Activated CD4-positive, alpha-beta T cell treated with anti-CD3 and anti-CD28 coated beads for 36 hours (primary cell): ENCODE measurements around the gene MAN2A2. TPM values are rescaled to one million over a fixed set of nuclear protein-coding genes. Genes with fewer than 3 reads are reported as not detected.
"Not testable (repeated sequence)": the region's sequence is repeated elsewhere in the genome, so short reads cannot be mapped to it uniquely, and the experiment has no call there.

Experiments used
- ATAC-seq: fragments of 200-7000 bp; cut with Tn5 transposase; one replicate; pipeline ENCODE4 v1.10.0; 2021; ENCODE audit warnings: mild to moderate bottlenecking, moderate library complexity
- CTCF ChIA-PET: fragments of 350-600 bp; sonication (Branson Sonifier 250); formaldehyde crosslinking; loops from one replicate; lab custom pipeline; 2021; ENCODE audit warnings: antibody characterized with exemption; lab: Charles Lee
- POLR2A ChIA-PET: fragments of 350-600 bp; sonication (Branson Sonifier 250); formaldehyde crosslinking; loops from one replicate; lab custom pipeline; 2021; ENCODE audit warnings: antibody characterized with exemption, inconsistent platforms; lab: Charles Lee
- DNase-seq: peaks from one replicate; pipeline ENCODE4 v3.0.0-alpha.2; 2020
- H3K27ac Mint-ChIP-seq: one replicate; pipeline ENCODE4 v1.8.0; 2021; ENCODE audit warnings: mixed read lengths
- H3K27me3 Mint-ChIP-seq: one replicate; pipeline ENCODE4 v1.8.0; 2021; ENCODE audit warnings: mixed read lengths
- H3K36me3 Mint-ChIP-seq: one replicate; pipeline ENCODE4 v1.8.0; 2021; ENCODE audit warnings: low read depth, mixed read lengths
- H3K4me1 Mint-ChIP-seq: one replicate; pipeline ENCODE4 v1.8.0; 2021; ENCODE audit warnings: mixed read lengths
- H3K4me3 Mint-ChIP-seq: one replicate; pipeline ENCODE4 v1.8.0; 2021; ENCODE audit warnings: mild to moderate bottlenecking, moderate library complexity, mixed read lengths
- H3K9me3 Mint-ChIP-seq: one replicate; pipeline ENCODE4 v1.8.0; 2021; ENCODE audit warnings: low read depth, mixed read lengths
- intact Hi-C, 2 experiments: fragments of 100-400 bp; cut with DNase I in 1 of 2; cut with micrococcal nuclease in 1 of 2; formaldehyde crosslinking; loops; one replicate each; pipeline versions ENCODE4 v1.14.2 to v1.15.1; 2022 to 2024; cut with DNase I, micrococcal nuclease
- total RNA-seq, 2 experiments: library from RNA; stranded (reverse); gene quantifications; one replicate each; pipeline ENCODE4 v1.2.3, GENCODE V29; 2021

Gene MAN2A2
- total RNA-seq, 2 experiments from 2014 or later = 76.6 to 104 TPM

DNA sequence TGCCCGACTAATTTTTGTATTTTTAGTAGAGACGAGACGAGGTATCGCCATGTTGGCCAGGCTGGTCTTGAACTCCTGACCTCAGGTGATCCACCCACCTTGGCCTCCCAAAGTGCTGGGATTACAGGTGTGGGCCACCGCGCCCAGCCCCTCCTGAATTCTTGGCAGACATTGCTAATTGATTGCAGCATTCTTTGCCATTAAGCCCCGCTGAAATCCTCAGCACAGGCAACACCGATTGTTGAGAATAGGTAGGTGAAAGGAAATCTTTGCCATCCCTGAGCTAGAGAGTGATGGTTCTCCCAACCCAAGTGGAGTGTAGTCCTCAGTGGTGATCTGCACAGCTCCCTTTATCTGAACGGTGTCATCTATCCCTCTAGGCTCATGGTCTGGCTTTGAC is 1.6 kb downstream of the MAN2A2 start:
- POLR2A ChIA-PET = interaction anchor here (0.6 kb wide), 2 partner anchors 11 to 28 kb away, joined by 3 read pairs; partner anchors contain the start of gene HDDC3
- H3K36me3 Mint-ChIP-seq = peaks cover 34% of the 10 kb centered on the region

DNA sequence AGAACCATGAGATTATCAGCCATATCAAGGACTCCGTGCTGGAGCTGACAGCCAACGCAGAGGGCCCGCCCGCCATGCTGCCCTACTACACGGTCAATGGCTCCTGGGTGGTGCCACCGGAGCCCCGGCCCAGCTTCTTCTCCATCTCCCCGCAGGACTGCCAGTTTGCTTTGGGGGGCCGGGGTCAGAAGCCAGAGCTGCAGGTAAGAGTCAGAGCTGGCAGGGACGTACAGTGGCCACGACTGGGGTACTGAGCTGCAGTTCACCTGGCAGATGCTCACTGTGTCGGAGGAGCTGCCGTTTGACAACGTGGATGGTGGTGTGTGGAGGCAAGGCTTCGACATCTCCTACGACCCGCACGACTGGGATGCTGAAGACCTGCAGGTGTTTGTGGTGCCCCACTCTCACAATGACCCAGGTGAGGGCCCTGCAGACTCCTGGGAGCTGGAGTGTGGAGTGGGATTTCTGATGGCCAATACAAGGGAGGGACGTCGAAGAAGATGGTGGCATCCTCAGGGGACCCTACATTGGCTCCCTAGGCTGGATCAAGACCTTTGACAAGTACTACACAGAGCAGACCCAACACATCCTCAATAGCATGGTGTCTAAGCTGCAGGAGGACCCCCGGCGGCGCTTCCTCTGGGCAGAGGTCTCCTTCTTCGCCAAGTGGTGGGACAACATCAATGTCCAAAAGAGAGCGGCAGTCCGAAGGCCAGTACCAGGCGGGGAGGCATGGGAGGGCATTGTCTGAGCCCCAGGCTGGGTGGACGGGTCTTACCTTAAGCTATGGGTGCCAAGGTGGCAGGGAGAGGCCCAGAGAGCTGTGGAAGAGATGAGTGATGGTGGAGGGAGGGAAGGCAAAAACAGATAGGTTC is 2.4 kb downstream of the MAN2A2 start:
- Mint-ChIP-seq H3K9me3 (no peaks in the 10 kb centered on the region), H3K27me3 (no peaks in the 10 kb centered on the region), H3K4me3 (no peak overlapping the region), H3K4me1 (peaks cover 16% of the 10 kb centered on the region), H3K27ac (no peak overlapping the region), H3K36me3 (peaks cover 38% of the 10 kb centered on the region)
- ATAC-seq (no peak), DNase-seq (no peak)
- ChIA-PET POLR2A (interaction anchor here (0.5 kb wide), 1 partner anchor 1659 kb away, joined by 3 read pairs; no protein-coding TSS in a partner anchor), CTCF (interaction anchor here (0.6 to 8.6 kb wide), 6 partner anchors 9 to 80 kb away, joined by 3 to 164 read pairs (median 3); partner anchors contain the start of genes HDDC3 and UNC45A)
- intact Hi-C loops = no loop called here

More for the DNA sequence above, 1.6 kb downstream of the MAN2A2 start:
- no peaks in the 10 kb centered on the region for H3K27me3 Mint-ChIP-seq
- H3K27ac Mint-ChIP-seq = no peak overlapping the region
- intact Hi-C loops = loop anchor here in 1 of 2 experiments (5.0 kb wide), 1 partner anchor 257 kb away; no protein-coding TSS in a partner anchor
- ATAC-seq (no peak), DNase-seq (no peak)
- CTCF ChIA-PET = interaction anchor here (0.6 to 8.6 kb wide), 4 partner anchors 8 to 28 kb away, joined by 3 to 164 read pairs (median 3); partner anchors contain the start of genes HDDC3 and UNC45A
- H3K4me3 Mint-ChIP-seq = no peak overlapping the region
- peaks cover 16% of the 10 kb centered on the region for H3K4me1 Mint-ChIP-seq
- H3K9me3 Mint-ChIP-seq = no peaks in the 10 kb centered on the region

DNA sequence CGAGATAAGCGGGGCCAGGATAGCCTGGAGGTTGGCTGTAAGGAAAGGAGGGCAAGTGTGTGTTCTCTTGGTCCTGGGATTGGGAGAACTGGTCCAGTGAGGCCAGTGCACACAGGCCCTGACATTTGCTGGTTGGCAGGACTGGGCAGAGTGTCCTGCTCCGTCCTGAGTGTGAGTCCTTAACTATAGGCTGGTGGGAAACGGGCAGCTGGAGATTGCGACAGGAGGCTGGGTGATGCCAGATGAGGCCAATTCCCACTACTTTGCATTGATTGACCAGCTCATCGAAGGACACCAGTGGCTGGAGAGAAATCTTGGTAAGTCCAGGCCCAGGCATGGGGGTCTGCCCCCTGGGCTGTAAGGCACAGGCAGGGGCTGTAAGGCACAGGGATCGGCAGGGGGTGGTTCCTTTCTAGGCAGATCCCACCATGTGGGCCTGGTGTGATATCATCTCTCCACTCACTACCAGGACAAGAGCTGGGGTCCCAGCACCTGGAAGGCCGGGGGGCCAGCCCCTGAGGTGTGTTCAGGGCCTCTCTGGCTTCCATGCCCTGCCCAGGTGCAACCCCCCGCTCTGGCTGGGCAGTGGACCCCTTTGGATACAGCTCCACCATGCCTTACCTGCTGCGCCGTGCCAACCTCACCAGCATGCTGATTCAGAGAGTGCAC is 3.2 kb downstream of the MAN2A2 start:
- H3K36me3 Mint-ChIP-seq = peaks cover 42% of the 10 kb centered on the region
- intact Hi-C loops = no loop called here
- ATAC-seq = no peak

DNA sequence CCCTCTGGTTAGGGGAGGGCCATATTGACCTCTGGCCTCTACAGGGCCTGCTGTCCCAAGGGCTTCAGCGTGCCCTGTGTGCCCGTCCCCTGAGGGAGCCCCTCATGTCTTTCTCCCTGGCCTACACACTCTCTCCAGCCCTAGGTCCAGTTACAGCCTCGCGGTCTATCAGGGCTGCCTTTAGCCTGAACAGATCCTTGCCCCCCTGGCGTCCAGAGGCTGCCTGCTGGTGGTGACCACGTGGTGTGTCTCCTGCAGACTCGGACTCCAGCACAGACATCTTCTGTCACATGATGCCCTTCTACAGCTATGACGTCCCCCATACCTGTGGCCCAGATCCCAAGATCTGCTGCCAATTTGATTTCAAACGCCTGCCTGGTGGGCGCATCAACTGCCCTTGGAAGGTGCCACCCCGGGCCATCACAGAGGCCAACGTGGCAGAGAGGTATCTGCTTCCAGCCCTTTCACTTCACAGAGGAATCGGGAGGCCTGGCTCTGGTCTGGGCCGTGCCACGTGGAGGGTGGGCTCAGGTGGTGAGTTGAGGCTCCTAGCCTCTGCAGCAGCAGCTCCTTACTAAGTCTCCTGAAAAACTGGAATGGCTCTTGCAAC is 4.1 kb downstream of the MAN2A2 start:
- intact Hi-C loops = no loop called here
- H3K36me3 Mint-ChIP-seq = peaks cover 48% of the 10 kb centered on the region
- ATAC-seq (no peak), DNase-seq (no peak)
- no peak overlapping the region for H3K4me3 Mint-ChIP-seq
- H3K9me3 Mint-ChIP-seq = no peaks in the 10 kb centered on the region
- peaks cover 7% of the 10 kb centered on the region for H3K4me1 Mint-ChIP-seq
- no peaks in the 10 kb centered on the region for H3K27me3 Mint-ChIP-seq
- CTCF ChIA-PET = interaction anchor here (8.6 kb wide), 1 partner anchor 25 kb away, joined by 164 read pairs; the partner anchor contains the start of genes HDDC3 and UNC45A
- POLR2A ChIA-PET = no interaction called here
- no peak overlapping the region for H3K27ac Mint-ChIP-seq

More for the DNA sequence above, 3.2 kb downstream of the MAN2A2 start:
- POLR2A ChIA-PET = interaction anchor here (0.5 kb wide), 1 partner anchor 1660 kb away, joined by 3 read pairs; no protein-coding TSS in a partner anchor
- Mint-ChIP-seq H3K4me3 (no peak overlapping the region), H3K27me3 (no peaks in the 10 kb centered on the region), H3K4me1 (peaks cover 14% of the 10 kb centered on the region), H3K9me3 (no peaks in the 10 kb centered on the region), H3K27ac (no peak overlapping the region)
- DNase-seq = no peak
- CTCF ChIA-PET = interaction anchor here (0.7 to 8.6 kb wide), 3 partner anchors 16 to 80 kb away, joined by 3 to 164 read pairs (median 3); partner anchors contain the start of genes HDDC3 and UNC45A

DNA sequence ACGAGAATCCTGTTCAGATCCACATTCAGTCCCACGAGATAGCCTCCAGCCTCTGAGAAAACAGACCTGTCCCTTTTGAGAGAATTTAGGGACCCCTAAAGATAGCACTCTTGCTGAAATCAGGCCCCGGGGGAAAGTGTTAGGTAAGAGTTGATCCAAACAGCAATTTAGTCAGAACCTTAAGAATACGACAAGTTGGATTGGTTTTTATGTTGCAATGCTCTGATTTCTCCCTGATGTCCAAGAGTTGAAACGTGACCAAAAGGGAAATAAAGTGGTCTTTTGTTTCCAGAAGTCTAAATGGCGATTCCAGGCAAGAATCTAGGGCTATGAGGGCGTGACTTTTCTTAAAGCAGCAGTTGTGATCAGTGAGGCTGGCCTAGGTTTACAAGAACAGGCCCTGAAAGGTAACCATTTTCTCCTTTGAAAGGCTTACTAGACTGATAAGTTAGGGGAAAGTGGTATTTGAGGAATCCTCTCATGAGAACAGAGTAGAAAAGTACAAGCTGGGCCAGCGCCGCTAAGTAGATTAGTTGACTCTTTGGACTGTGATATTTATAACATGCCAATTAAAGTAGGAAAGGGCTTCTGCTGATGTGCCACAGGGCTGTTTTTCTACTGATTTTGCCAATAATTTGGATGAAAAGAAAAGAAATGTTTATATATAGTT is 4.9 kb downstream of the MAN2A2 start:
- no peak for DNase-seq
- Mint-ChIP-seq H3K4me3 (no peak overlapping the region), H3K27ac (no peak overlapping the region), H3K36me3 (peaks cover 52% of the 10 kb centered on the region), H3K4me1 (peaks cover 7% of the 10 kb centered on the region), H3K27me3 (no peaks in the 10 kb centered on the region), H3K9me3 (no peaks in the 10 kb centered on the region)
- intact Hi-C loops = no loop called here
- POLR2A ChIA-PET = no interaction called here
- no peak for ATAC-seq
- CTCF ChIA-PET = interaction anchor here (0.6 to 0.7 kb wide), 2 partner anchors 11 to 1119 kb away, joined by 3 read pairs; no protein-coding TSS in a partner anchor

DNA sequence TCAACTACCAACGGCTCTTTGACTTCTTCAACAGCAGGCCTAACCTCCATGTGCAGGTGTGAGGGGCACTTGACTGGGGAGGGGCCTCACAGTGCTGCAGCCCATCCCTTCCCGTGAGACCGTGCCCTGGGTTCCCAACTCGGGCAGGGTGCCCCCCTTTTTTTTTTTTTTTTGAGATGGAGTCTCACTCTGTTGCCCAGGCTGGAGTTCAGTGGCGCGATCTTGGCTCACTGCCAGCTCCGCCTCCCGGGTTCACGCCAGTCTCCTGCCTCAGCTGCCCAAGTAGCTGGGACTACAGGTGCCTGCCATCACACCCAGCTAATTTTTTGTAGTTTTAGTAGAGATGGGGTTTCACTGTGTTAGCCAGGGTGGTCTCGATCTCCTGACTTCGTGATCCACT is 6.3 kb downstream of the MAN2A2 start:
- H3K9me3 Mint-ChIP-seq, ATAC-seq, DNase-seq, H3K4me3 Mint-ChIP-seq, CTCF ChIA-PET, POLR2A ChIA-PET, H3K27ac Mint-ChIP-seq, H3K27me3 Mint-ChIP-seq, H3K4me1 Mint-ChIP-seq, intact Hi-C loops: not testable (repeated sequence)
- H3K36me3 Mint-ChIP-seq = peaks cover 65% of the 10 kb centered on the region

DNA sequence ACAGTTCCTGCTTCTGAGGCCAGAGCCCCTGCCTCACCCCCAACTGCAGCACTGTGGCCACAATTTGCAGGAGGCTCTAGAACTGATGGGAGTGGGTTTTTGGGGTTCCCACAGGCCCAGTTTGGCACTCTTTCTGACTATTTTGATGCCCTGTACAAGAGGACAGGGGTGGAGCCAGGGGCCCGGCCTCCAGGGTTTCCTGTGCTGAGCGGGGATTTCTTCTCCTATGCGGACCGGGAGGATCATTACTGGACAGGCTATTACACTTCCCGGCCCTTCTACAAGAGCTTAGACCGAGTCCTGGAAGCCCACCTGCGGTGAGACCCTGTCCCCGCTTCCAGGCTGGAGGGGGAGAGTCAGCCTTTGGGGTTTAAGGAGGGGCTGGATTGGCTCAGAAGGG is 6.9 kb downstream of the MAN2A2 start:
- H3K27ac Mint-ChIP-seq = no peak overlapping the region
- CTCF ChIA-PET = interaction anchor here (0.9 kb wide), 1 partner anchor 22 kb away, joined by 3 read pairs; the partner anchor contains the start of gene HDDC3
- peaks cover 66% of the 10 kb centered on the region for H3K36me3 Mint-ChIP-seq
- POLR2A ChIA-PET = no interaction called here
- intact Hi-C loops = no loop called here
- no peaks in the 10 kb centered on the region for H3K4me1 Mint-ChIP-seq
- H3K9me3 Mint-ChIP-seq = no peaks in the 10 kb centered on the region
- no peak overlapping the region for H3K4me3 Mint-ChIP-seq
- ATAC-seq (no peak), DNase-seq (no peak)
- no peaks in the 10 kb centered on the region for H3K27me3 Mint-ChIP-seq

DNA sequence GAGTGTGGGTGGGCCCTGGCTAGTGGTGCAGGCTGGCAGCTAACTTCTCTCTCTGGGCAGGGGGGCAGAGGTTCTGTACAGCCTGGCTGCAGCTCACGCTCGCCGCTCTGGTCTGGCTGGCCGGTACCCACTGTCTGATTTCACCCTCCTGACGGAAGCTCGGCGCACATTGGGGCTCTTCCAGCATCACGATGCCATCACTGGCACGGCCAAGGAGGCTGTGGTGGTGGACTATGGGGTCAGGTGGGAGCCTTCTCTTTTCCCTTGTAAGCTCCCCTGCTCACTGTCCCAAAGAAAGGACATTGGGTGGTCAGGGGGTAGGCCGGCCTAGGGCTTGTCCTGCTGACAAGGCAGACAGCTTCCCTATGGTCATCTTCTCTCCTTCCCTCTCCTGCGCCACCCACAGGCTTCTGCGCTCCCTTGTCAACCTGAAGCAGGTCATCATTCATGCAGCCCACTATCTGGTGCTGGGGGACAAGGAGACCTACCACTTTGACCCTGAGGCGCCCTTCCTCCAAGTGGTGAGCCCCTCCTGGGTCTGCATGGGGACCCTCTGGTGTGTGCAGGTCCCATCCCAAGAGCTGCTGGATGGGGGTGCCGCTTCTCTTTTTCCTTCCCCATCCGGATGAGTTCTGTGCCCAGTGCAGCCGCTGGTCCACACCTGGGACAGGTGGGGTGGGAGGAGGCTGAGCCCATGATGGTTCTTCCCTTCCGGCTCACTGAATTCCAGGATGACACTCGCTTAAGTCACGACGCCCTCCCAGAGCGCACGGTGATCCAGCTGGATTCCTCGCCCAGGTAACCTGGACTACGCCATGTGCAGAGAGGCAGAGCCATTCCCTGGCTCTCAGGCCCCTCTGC is 7.6 kb downstream of the MAN2A2 start:
- Mint-ChIP-seq H3K36me3 (peaks cover 64% of the 10 kb centered on the region), H3K4me3 (no peak overlapping the region), H3K27me3 (no peaks in the 10 kb centered on the region), H3K27ac (no peak overlapping the region), H3K4me1 (no peaks in the 10 kb centered on the region), H3K9me3 (no peaks in the 10 kb centered on the region)
- DNase-seq (no peak), ATAC-seq (no peak)
- ChIA-PET CTCF (interaction anchor here (0.9 to 1.5 kb wide), 2 partner anchors 21 to 29 kb away, joined by 3 read pairs; partner anchors contain the start of gene HDDC3), POLR2A (no interaction called here)
- intact Hi-C loops = no loop called here

DNA sequence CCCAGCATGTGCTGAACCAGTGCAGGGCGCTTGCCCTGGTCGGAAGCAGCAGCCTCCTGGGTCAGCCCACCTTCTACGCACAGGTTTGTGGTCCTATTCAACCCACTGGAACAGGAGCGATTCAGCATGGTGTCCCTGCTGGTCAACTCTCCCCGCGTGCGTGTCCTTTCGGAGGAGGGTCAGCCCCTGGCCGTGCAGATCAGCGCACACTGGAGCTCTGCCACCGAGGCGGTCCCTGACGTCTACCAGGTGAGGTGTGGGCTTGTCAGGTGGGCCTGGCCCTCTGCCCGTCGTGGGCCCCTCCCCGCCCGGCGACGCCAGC is 8.2 kb downstream of the MAN2A2 start:
- DNase-seq (no peak), ATAC-seq (no peak)
- ChIA-PET POLR2A (no interaction called here), CTCF (interaction anchor here (1.5 kb wide), 1 partner anchor 28 kb away, joined by 3 read pairs; no protein-coding TSS in a partner anchor)
- intact Hi-C loops = no loop called here
- no peaks in the 10 kb centered on the region for H3K27me3 Mint-ChIP-seq
- H3K36me3 Mint-ChIP-seq = peaks cover 62% of the 10 kb centered on the region
- H3K9me3 Mint-ChIP-seq = no peaks in the 10 kb centered on the region
- H3K4me3 Mint-ChIP-seq = no peak overlapping the region
- H3K4me1 Mint-ChIP-seq = no peaks in the 10 kb centered on the region
- H3K27ac Mint-ChIP-seq = no peak overlapping the region
